Fibroblast of skin of right quadriceps (primary cell): Measurements from ENCODE around the gene SNRNP48.
A peak's percentile ranks its signal among the peaks of the same experiment; 100 is the strongest.

ENCODE experiments used
- DNase-seq: peaks from one replicate; pipeline ENCODE4 v3.0.0-alpha.2; 2013

Gene SNRNP48, protein sequence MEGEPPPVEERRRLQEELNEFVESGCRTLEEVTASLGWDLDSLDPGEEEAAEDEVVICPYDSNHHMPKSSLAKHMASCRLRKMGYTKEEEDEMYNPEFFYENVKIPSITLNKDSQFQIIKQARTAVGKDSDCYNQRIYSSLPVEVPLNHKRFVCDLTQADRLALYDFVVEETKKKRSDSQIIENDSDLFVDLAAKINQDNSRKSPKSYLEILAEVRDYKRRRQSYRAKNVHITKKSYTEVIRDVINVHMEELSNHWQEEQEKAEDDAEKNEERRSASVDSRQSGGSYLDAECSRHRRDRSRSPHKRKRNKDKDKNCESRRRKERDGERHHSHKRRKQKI

GRCh38 chr6:7589949-7590917 is at the start of gene SNRNP48:
Gene SNRNP48 (plus strand): TSS chr6:7590198. CDS start chr6:7590258, 60 bp downstream.
- DNase-seq: peak; percentile 92

DNA sequence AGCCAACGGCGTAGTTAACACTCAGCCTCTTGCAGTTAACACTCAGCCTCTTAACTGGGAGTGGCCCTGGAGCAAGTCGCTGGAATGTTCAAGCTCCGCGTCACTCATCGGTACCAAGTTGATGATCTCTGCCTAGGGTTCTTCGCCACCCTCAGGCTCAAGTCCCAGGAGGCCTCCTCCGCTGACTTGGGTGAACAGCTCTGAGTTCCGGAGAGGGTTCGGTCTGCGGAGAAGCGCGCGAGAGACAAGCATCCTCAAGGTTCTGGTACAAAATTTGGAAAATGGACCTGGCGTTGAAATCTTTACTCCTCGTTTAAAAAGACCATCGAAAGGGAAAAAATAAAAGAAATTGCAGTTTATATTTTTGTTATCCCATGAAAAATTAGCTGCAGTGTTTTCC is 49.4 kb upstream of the SNRNP48 start:
- DNase-seq: peak; percentile 31

- peak; percentile 50 for DNase-seq
These were observed 48.6 kb upstream of the SNRNP48 start, which contains the start of gene DSP for GRCh38 chr6:7541175-7542064. Gene DSP (plus strand): TSS chr6:7541671. CDS start chr6:7541916, 245 bp downstream.

- peak; percentile 17 for DNase-seq
These were observed 47.7 kb upstream of the SNRNP48 start for GRCh38 chr6:7542065-7542873.

DNA sequence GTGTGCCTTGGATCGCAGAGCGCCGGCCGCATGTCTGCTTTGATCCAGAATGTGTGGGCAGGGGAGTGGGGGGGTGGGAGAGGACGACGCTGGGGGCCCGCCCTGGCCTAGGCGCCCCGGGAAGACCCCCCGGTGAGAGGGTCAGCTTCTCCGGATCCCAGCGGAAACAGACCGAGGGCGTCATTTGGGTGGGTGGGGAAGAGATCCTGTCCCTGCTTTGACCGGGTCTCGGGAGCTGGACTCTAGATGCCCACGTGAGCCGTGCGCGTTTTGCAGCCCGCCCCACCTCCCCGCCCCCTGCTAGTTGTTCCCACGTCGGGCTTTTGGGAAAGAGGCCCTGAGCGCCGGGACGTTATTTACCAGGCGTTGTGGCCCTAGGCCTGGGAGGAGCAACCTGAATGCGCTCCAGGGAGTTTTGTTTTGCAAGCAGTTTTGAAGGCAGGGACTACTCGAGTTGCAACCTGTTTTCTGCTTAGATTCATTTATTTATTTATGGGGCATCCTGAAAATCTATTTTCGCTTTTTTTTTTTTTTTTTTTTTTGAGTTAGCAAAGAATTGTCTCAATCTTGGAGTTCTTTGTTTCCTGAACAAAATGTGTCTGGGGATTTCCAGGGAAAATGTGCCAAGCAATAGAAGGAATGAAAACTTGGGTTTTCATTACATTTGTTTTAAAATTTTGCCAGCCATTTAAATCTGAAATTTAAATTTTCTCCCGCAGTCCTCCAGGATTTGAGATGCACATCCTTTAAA is 46.9 kb upstream of the SNRNP48 start:
- DNase-seq: peak; percentile 58

DNA sequence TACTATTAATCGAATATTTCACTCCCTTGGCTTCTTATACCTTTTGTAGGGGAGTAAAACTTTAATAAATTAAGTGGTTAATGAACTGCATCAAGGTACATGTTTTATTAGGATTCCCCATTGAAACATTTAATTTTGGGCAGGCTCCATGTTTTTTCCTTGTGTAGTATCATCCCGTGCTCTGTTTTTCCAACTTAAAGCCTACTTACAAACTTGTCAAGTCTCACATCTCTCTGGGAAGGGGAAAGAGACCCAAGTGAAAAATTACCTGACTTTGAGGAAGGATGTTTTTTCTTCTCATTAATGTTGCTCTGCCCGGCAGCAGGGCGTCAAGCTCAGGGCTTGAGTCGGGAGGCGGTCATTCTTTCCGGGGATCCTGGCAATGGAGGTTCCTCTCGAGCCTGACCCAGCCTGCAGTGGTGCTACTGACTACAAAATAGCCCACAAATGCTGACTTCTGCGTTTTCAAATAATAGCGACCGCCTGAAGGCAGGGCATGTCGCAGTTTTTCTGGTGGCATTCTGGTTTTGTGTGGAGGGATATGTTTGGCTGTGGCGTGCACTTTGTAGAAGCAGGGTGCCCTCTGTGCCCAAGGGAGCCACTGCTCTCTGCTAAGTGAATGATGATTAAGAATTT is 46.1 kb upstream of the SNRNP48 start:
- no peak for DNase-seq

DNA sequence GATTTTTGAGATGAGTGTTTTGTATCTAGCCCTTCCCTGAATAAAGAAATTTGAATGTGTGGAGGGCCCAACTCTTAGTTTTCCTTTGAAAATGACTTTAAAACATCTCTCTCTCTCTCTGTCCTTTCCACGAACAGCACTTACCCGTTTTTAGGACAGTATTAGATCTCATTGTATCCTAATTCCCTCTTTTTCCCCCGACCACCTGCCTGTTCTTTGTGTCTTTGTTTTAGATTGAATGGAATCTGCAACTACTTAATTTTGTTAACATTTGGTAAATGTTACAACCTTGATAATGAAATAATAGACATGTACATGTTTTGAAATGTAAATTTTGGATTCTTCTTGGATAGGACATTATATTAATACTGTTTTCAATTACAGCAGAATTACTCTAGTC is 45.4 kb upstream of the SNRNP48 start:
- no peak for DNase-seq

DNA sequence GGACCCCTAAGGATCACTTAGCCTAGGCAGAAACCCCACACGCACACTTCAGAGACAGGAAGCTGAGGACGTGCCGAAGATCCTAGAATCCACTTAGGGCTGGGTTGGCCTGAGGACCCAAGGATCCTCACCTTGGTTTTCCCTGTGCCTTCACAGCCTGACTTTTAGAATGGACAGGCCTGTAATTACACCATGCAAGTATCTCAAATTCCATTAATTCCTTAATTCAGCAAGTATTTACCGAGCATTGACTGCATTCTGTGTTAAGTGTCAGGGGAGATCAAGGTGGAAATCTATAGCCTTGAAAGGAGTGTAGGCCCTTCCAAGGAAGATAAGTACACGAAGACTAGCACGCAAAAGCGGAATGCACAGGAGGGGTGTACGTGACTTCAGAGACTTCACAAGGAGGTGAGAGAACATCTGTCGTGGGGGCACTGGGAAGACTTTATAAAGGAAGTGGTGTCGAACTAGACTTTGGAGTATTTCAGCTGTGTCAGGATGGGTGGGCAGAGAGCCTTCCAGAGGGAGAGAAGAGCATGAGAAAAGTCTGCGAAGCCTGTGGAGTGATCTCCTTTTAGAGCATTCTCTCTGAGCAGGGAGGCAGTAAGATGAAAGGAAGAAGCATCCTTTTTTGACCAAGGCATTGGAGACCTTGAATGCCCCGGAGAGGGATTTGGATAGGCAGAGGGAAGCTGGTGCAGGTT is 44.5 kb upstream of the SNRNP48 start:
- DNase-seq: no peak

- DNase-seq: no peak
These were observed 44.0 kb upstream of the SNRNP48 start for GRCh38 chr6:7546020-7546369.

DNA sequence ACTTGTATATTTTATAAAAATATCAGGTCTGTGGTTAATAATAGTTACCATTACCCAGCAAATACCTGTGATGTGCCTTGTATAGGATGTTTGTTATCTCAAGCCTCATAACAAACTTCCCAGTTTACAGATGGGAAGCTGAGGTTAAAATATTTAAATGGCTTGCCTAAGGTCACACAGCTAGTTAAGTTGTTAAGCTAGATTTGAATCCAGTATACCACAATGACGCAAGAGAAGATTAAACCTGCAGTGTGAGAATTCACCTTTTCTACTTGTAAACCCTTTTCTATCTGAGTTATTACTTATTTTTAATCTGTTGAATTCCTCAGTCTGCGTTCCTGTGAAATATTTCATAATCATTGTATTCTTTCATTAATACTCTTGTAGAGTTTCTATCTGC is 43.6 kb upstream of the SNRNP48 start:
- no peak for DNase-seq

DNA sequence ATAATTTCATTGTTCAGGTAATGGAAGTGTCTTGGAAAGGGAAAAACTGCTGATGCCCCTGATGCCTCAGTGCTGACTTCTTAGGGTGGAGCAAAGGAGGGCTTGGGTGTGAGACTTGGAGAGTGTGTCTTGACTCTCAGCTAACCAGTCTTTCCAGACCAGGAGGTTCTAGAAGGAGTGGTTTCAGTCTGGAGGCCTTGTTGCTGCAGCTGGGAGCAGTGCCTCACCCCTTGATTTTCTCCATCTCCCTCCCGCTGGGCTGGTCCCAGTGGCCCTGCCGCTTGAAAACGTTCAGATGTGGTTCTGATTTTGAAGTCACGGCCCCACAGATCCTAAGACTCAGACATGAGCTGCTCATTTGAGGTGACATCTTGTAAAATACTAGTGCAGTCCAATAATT is 43.1 kb upstream of the SNRNP48 start:
- DNase-seq: no peak

DNA sequence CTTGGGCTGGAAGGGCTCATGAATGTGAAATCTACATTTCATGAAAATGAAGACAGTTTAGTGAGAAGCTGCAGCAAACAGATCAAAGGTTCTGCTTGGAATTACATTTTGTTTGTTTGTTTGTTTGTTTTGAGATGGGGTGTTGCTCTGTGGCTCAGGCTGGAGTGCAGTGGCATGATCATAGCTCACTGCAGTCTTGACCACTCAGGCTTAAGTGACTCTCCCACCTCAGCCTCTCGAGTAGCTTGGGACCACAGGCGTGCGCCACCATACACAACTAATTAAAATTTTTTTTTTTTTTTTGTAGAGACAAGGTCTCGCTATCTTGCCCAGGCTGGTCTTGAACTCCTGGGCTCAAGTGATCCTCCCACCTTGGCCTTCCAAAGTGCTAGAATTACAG is 42.7 kb upstream of the SNRNP48 start:
- no peak for DNase-seq

DNA sequence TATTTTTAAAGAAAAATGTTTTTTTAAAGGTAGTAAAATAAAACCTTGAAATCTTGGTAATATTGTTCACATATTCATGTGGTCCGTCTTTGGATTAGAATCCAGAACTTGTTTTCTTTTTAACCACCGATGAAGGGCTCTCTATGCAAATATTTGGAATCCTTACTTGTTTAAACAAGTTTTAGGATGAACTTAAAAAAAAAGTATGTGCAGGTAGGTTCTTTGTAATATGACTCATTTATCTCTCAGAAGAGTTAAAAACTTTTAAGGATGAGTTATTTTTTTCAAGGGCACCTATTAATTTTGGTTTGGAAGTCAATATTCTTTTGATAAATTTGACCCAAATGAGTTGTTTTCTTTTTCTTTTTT is 39.6 kb upstream of the SNRNP48 start:
- DNase-seq: no peak

DNA sequence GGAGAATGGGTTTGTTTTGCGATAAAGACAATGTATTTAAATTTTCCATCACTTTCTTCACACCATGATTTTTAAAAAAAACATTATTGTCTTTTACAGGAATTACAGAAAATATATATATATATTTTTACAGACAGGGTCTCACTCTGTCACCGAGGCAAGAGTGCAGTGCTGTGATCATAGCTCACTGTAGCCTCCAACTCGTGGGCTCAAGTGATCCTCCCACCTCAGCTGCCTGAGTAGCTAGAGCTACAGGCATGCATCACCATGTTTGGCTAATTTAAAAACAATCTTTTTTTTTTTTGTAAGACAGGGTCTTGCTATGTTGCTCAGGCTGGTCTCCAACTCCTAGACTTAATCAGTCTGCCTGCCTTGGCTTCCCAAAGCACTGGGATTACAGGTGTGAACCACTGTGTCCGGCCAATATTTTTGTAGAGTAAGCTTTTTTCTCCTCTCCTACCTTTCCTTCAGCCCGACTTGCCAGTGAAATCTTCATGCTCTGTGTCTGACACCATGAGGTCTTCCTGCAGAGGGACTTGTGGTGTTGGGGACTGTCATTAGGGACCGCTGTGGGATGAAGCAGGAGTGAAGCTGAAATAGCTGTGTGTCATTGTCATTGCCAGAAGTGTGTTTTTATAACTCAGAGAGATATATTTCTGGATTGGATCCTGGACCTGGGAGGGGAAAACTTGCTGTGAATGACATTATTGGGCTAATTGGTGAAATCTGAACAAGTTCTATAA is 35.3 kb upstream of the SNRNP48 start:
- no peak for DNase-seq

- DNase-seq: no peak
These were observed 34.3 kb upstream of the SNRNP48 start for GRCh38 chr6:7555671-7556070.

DNA sequence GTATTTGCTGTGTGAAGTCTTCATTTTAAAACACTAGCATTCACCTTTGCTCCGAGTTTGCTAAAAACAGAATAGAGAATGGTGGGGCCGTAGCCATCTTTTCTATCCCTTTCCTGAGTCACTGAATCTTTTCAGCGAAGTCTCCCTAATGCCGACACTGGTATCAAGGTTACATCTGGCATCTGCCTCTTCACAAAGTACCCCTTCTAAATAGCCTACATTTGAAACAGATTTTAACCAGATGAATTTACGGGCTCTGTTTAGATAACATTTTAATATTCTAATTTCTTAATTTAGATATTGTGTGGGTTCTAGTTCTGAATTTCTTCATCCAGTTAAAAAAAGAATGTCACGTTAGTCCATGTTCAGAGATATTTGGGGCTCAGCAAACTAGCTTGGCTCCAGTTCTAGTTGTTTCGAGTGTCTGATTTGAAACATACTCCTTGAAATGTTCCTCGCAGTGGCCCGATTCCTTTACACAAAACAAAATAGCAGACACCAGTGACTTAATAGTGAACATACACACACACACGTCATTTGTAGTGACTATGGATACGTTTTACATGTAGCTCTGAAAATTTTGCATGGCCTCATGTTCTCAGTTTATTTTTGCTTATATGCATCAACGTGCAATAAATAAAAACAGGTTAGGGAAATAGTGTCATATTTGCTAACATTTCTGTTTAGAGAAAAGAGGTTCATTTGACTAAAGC is 33.4 kb upstream of the SNRNP48 start:
- no peak for DNase-seq

DNA sequence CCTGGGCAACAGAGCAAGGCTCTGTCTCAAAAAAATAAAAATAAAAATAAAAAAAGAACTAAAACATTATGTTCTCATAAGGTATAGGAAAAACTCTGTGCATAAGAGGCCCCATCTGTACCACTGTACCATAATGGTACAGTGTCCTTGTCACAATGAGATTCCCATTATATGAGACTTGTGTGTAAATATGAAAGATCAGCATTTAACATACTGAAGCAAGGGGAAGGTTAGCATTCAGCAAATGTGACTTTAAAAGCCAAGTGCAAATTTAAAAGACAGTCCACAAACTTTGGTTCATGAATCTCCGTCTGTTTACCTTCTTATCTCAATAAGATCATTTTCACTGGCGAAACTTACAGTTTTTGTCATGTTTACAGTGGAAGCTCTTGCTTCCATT is 32.3 kb upstream of the SNRNP48 start:
- DNase-seq: no peak

GRCh38 chr6:7558781-7559180 is 31.2 kb upstream of the SNRNP48 start:
- DNase-seq: no peak

- no peak for DNase-seq
These were observed 30.8 kb upstream of the SNRNP48 start for GRCh38 chr6:7559196-7559595.
